MM.1S (cell line): ENCODE data around the gene CTSE.

Experiments
- CTCF ChIP-seq: fragments of 300-600 bp; sonication (generic); IDR thresholded peaks from 2 replicates; pipeline ENCODE4 v1.5.1; 2016; ENCODE audit warnings: antibody characterized with exemption, low read length, mixed read lengths
- EZH2 ChIP-seq: fragments of 300-600 bp; sonication (generic); optimal IDR thresholded peaks from 2 replicates; pipeline ENCODE3; 2017; ENCODE audit warnings: low read depth, mild to moderate bottlenecking, antibody characterized with exemption, low read length, mixed read lengths

- no peak for TF ChIP-seq CTCF
- no peak for TF ChIP-seq EZH2
These were observed 60.1 kb downstream of the CTSE start for GRCh38 chr1:205963352-205964155.
